HepG2 (cell line): ENCODE results near the gene C12orf43. TPM values are rescaled to one million over a fixed set of nuclear protein-coding genes. Genes with fewer than 3 reads are reported as not detected.
A peak's percentile ranks its signal among the peaks of the same experiment; 100 is the strongest.

Experiments
- ADNP ChIP-seq: sonication (generic); formaldehyde crosslinking; IDR thresholded peaks from 2 replicates; pipeline ENCODE4 v1.4.0; 2020; ENCODE audit warnings: missing genetic modification reagents
- FOXO1 ChIP-seq: sonication (generic); formaldehyde crosslinking; IDR thresholded peaks from 2 replicates; pipeline ENCODE4 v1.4.0; 2020; ENCODE audit warnings: missing genetic modification reagents
- GABPB1 ChIP-seq: IDR thresholded peaks from 2 replicates; pipeline ENCODE4 v1.6.1; 2016; ENCODE audit warnings: mild to moderate bottlenecking, missing genetic modification reagents, moderate library complexity, missing compliant biosample characterization
- HNF4G ChIP-seq, 2 experiments: sonication (generic) in 1 of 2; formaldehyde crosslinking in 1 of 2; IDR thresholded peaks; 2 replicates each; pipeline versions ENCODE4 v1.4.0 to v1.6.1; 2011 to 2020; ENCODE audit warnings: borderline replicate concordance in 2 of 2, low read depth in 2 of 2, mild to moderate bottlenecking in 2 of 2, low read length in 1 of 2, missing genetic modification reagents in 1 of 2, moderate library complexity in 1 of 2
- KLF16 ChIP-seq, 2 experiments: sonication (generic) in 1 of 2; formaldehyde crosslinking in 1 of 2; IDR thresholded peaks; 2 replicates each; pipeline versions ENCODE4 v1.6.1 to v1.8.0; 2016 to 2023; ENCODE audit warnings: missing genetic modification reagents in 2 of 2, missing compliant biosample characterization in 1 of 2
- NFKBIZ ChIP-seq: IDR thresholded peaks from 2 replicates; pipeline ENCODE4 v1.6.1; 2018; ENCODE audit warnings: missing genetic modification reagents, missing compliant biosample characterization
- NR2F2 ChIP-seq: IDR thresholded peaks from 2 replicates; pipeline ENCODE4 v1.6.1; 2012; ENCODE audit warnings: low read depth, inconsistent platforms, borderline replicate concordance
- PCBP2 ChIP-seq: fragments of 200-400 bp; formaldehyde crosslinking; optimal IDR thresholded peaks from 2 replicates; pipeline ENCODE3; 2018; ENCODE audit warnings: low read length, low read depth; ENCODE audit not compliant: poor library complexity, severe bottlenecking
- PRDM10 ChIP-seq: sonication (generic); formaldehyde crosslinking; IDR thresholded peaks from 2 replicates; pipeline ENCODE4 v1.4.0; 2020; ENCODE audit warnings: low read depth, missing genetic modification reagents
- RAD21 ChIP-seq: fragments of 450-650 bp; formaldehyde crosslinking; IDR thresholded peaks from 2 replicates; pipeline ENCODE4 v1.5.0; 2020; ENCODE audit warnings: mild to moderate bottlenecking
- REXO4 ChIP-seq: sonication (generic); formaldehyde crosslinking; IDR thresholded peaks from 2 replicates; pipeline ENCODE4 v1.8.0; 2022; ENCODE audit warnings: missing genetic modification reagents, mild to moderate bottlenecking, borderline replicate concordance
- SCMH1 ChIP-seq: sonication (generic); formaldehyde crosslinking; IDR thresholded peaks from 2 replicates; pipeline ENCODE4 v1.9.0; 2021; ENCODE audit warnings: missing genetic modification reagents, mild to moderate bottlenecking, borderline replicate concordance
- ZNF101 ChIP-seq: sonication (generic); formaldehyde crosslinking; IDR thresholded peaks from 2 replicates; pipeline ENCODE4 v1.4.0; 2020; ENCODE audit warnings: mild to moderate bottlenecking, low read depth, missing genetic modification reagents, borderline replicate concordance
- ZNF263 ChIP-seq: sonication (generic); formaldehyde crosslinking; IDR thresholded peaks from 2 replicates; pipeline ENCODE4 v1.4.0; 2020; ENCODE audit warnings: missing genetic modification reagents
- ZNF317 ChIP-seq: sonication (generic); formaldehyde crosslinking; IDR thresholded peaks from 2 replicates; pipeline ENCODE4 v1.5.0; 2020; ENCODE audit warnings: mild to moderate bottlenecking, missing genetic modification reagents
- ZNF329 ChIP-seq: sonication (generic); formaldehyde crosslinking; IDR thresholded peaks from 2 replicates; pipeline ENCODE4 v1.9.0; 2021; ENCODE audit warnings: low read depth, mild to moderate bottlenecking, missing genetic modification reagents
- ZNF629 ChIP-seq: sonication (generic); formaldehyde crosslinking; conservative IDR thresholded peaks from 2 replicates; pipeline ENCODE4 v1.5.0; 2020; ENCODE audit warnings: missing genetic modification reagents
- ZNF768 ChIP-seq: sonication (generic); formaldehyde crosslinking; IDR thresholded peaks from 2 replicates; pipeline ENCODE4 v1.4.0; 2020; ENCODE audit warnings: missing genetic modification reagents
- ZNF770 ChIP-seq: sonication (generic); formaldehyde crosslinking; IDR thresholded peaks from 2 replicates; pipeline ENCODE4 v1.5.0; 2020; ENCODE audit warnings: mild to moderate bottlenecking, missing genetic modification reagents
- ZNF879 ChIP-seq: sonication (generic); formaldehyde crosslinking; IDR thresholded peaks from 2 replicates; pipeline ENCODE4 v1.8.1; 2023; ENCODE audit warnings: missing genetic modification reagents
- polyA plus RNA-seq, 8 experiments: library from polyadenylated mRNA; depleted of rRNA in 3 of 8; stranded (reverse) in 7 of 8; unstranded in 1 of 8; fragments of >200 nt; fragmentation: Illumina TruSeq in 4 of 8; extraction: Trizol in 4 of 8; gene quantifications; 2 replicates each; pipeline versions ENCODE4 v1.2.1 to v1.2.3, GENCODE V29; 2011 to 2016; ENCODE audit warnings: low read depth in 4 of 8, missing spikeins in 1 of 8, mixed read lengths in 1 of 8; ENCODE audit not compliant: insufficient read depth in 1 of 8
- total RNA-seq, 5 experiments: library from RNA; depleted of rRNA; stranded (reverse); fragments of >200 nt; fragmentation: Illumina TruSeq; extraction: Trizol; gene quantifications; 2 replicates each; pipeline ENCODE4 v1.2.3, GENCODE V29; 2016; ENCODE audit warnings: low read depth in 1 of 5
- TF ChIP-seq, protein P1 (sequence below): sonication (generic); IDR thresholded peaks from 2 replicates; pipeline ENCODE4 v1.6.1; 2016; ENCODE audit warnings: low read depth, borderline replicate concordance
- TF ChIP-seq, protein P2 (sequence below): sonication (generic); formaldehyde crosslinking; IDR thresholded peaks from 2 replicates; pipeline ENCODE4 v1.5.0; 2020; ENCODE audit warnings: missing genetic modification reagents

Gene C12orf43
- total and polyA plus RNA-seq, 2 of the 13 experiments (the other 11 are each of a cell fraction or from before 2014, with no cell fraction given) = 7.9 to 11.1 TPM

- TF ChIP-seq ZNF770 (CRISPR knock-in tag) = peak; percentile 49; the same call in 1 of the 2 replicates
- no peak for TF ChIP-seq PRDM10
- TF ChIP-seq ZNF263 (CRISPR knock-in tag) = peak; percentile 89
- no peak for TF ChIP-seq ZNF317
- TF ChIP-seq ZNF879 (CRISPR knock-in tag) = no peak
- TF ChIP-seq HNF4G (IDR thresholded peaks at IDR 0.05; ENCODE audit: borderline replicate concordance, low read depth, low read length) = peak; percentile 76
- peak; percentile 32; the same call in 1 of the 2 replicates for TF ChIP-seq HNF4G (CRISPR knock-in tag; IDR thresholded peaks at IDR 0.05; ENCODE audit: borderline replicate concordance, low read depth)
- TF ChIP-seq NR2F2 = no peak
- peak; percentile 84 for TF ChIP-seq FOXO1 (CRISPR knock-in tag)
- no peak for TF ChIP-seq SCMH1
- TF ChIP-seq ADNP (CRISPR knock-in tag) = peak; percentile 88; the same call in 1 of the 2 replicates
- TF ChIP-seq, protein P1, sequence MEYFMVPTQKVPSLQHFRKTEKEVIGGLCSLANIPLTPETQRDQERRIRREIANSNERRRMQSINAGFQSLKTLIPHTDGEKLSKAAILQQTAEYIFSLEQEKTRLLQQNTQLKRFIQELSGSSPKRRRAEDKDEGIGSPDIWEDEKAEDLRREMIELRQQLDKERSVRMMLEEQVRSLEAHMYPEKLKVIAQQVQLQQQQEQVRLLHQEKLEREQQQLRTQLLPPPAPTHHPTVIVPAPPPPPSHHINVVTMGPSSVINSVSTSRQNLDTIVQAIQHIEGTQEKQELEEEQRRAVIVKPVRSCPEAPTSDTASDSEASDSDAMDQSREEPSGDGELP = peak; percentile 11; the same call in 1 of the 2 replicates
- TF ChIP-seq PCBP2 = no peak
- 0 out of 4 replicates have a peak, but pooled peaks of 1 of the 2 experiments have one; percentile 15 for TF ChIP-seq KLF16 (CRISPR knock-in tag; IDR thresholded peaks at IDR 0.05)
- TF ChIP-seq NFKBIZ (CRISPR knock-in tag) = 0 out of 2 replicates have a peak, but pooled peaks have one; percentile 27
- no peak for TF ChIP-seq RAD21 (CRISPR knock-in tag)
- TF ChIP-seq, protein P2, sequence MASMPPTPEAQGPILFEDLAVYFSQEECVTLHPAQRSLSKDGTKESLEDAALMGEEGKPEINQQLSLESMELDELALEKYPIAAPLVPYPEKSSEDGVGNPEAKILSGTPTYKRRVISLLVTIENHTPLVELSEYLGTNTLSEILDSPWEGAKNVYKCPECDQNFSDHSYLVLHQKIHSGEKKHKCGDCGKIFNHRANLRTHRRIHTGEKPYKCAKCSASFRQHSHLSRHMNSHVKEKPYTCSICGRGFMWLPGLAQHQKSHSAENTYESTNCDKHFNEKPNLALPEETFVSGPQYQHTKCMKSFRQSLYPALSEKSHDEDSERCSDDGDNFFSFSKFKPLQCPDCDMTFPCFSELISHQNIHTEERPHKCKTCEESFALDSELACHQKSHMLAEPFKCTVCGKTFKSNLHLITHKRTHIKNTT = no peak
- TF ChIP-seq ZNF329 (CRISPR knock-in tag) = no peak
- no peak for TF ChIP-seq ZNF101 (CRISPR knock-in tag)
- 0 out of 2 replicates have a peak, but pooled peaks have one; percentile 20 for TF ChIP-seq GABPB1 (CRISPR knock-in tag)
- TF ChIP-seq REXO4 (CRISPR knock-in tag) = no peak
- 0 out of 2 replicates have a peak, but pooled peaks have one; percentile 16 for TF ChIP-seq ZNF768 (CRISPR knock-in tag)
- peak; percentile 99 for TF ChIP-seq ZNF629 (CRISPR knock-in tag)
Observed at GRCh38 chr12:120984351-120984898, 31.9 kb downstream of the C12orf43 start (continued).
